Activated B cell treated with CpG ODN at 0.5 μM for 24 hours (primary cell): ENCODE data around the gene IBTK. TPM values are rescaled to one million over a fixed set of nuclear protein-coding genes. Genes with fewer than 3 reads are reported as not detected.

ENCODE experiments used
- ATAC-seq: fragments of 200-7000 bp; cut with Tn5 transposase; one replicate; pipeline ENCODE4 v1.10.0; 2021; ENCODE audit warnings: low read depth, mild to moderate bottlenecking, moderate library complexity
- CTCF ChIA-PET: fragments of 350-600 bp; sonication (Branson Sonifier 250); formaldehyde crosslinking; loops from one replicate; lab custom pipeline; 2021; ENCODE audit warnings: antibody characterized with exemption; lab: Charles Lee
- POLR2A ChIA-PET: fragments of 350-600 bp; sonication (Branson Sonifier 250); formaldehyde crosslinking; loops from one replicate; lab custom pipeline; 2021; ENCODE audit warnings: antibody characterized with exemption; lab: Charles Lee
- DNase-seq: peaks from one replicate; pipeline ENCODE4 v3.0.0; 2022
- H3K27ac Mint-ChIP-seq: one replicate; pipeline ENCODE4 v1.8.0; 2020; ENCODE audit warnings: mixed read lengths
- H3K27me3 Mint-ChIP-seq: one replicate; pipeline ENCODE4 v1.8.0; 2021; ENCODE audit warnings: mixed read lengths
- H3K36me3 Mint-ChIP-seq: one replicate; pipeline ENCODE4 v1.8.0; 2021; ENCODE audit warnings: low read depth, mixed read lengths
- H3K4me1 Mint-ChIP-seq: one replicate; pipeline ENCODE4 v1.8.0; 2021; ENCODE audit warnings: mixed read lengths
- H3K4me3 Mint-ChIP-seq: one replicate; pipeline ENCODE4 v1.8.0; 2020; ENCODE audit warnings: mild to moderate bottlenecking, mixed read lengths
- H3K9me3 Mint-ChIP-seq: one replicate; pipeline ENCODE4 v1.8.0; 2020; ENCODE audit warnings: mixed read lengths
- intact Hi-C: fragments of 100-400 bp; cut with micrococcal nuclease; formaldehyde crosslinking; loops from one replicate; pipeline ENCODE4 v1.15.1; 2024
- total RNA-seq: library from RNA; stranded (reverse); gene quantifications from 2 replicates; pipeline ENCODE4 v1.2.3, GENCODE V29; 2022
- TF ChIP-seq, protein P1 (sequence below): fragments of 200-600 bp; IDR thresholded peaks from one replicate; pipeline ENCODE4 v1.8.0; 2022; ENCODE audit warnings: antibody characterized with exemption, mild to moderate bottlenecking

Gene IBTK
- total RNA-seq, 1 donor from 2014 or later: 30.1 TPM

DNA sequence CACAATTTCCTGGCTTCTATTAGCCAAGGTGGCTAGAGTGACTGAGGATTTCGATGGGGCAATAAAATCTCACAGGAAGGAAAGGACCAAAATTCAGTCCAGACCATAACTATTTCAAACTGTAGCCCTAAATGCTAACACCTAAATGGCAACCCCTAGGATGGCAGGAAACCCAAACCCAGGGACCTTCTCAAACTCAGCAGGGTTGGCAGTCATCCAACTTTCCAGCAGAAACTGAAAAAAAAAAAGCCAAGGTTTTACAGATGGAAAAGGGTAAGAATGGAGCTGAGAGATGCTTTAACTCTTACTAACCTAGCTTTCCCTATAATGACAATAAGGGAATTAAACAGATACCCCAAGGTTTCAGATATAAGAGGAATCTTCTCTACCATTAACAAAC is 10.5 kb downstream of the IBTK start:
- Mint-ChIP-seq H3K9me3 (no peaks in the 10 kb centered on the region), H3K27me3 (no peaks in the 10 kb centered on the region), H3K36me3 (peaks cover 38% of the 10 kb centered on the region), H3K4me1 (peaks cover 9% of the 10 kb centered on the region), H3K4me3 (no peak overlapping the region), H3K27ac (no peak overlapping the region)
- POLR2A ChIA-PET: no interaction called here
- CTCF ChIA-PET: interaction anchor here (1.2 kb wide), 1 partner anchor 820 kb away, joined by 4 read pairs; no protein-coding TSS in a partner anchor
- TF ChIP-seq, protein P1, sequence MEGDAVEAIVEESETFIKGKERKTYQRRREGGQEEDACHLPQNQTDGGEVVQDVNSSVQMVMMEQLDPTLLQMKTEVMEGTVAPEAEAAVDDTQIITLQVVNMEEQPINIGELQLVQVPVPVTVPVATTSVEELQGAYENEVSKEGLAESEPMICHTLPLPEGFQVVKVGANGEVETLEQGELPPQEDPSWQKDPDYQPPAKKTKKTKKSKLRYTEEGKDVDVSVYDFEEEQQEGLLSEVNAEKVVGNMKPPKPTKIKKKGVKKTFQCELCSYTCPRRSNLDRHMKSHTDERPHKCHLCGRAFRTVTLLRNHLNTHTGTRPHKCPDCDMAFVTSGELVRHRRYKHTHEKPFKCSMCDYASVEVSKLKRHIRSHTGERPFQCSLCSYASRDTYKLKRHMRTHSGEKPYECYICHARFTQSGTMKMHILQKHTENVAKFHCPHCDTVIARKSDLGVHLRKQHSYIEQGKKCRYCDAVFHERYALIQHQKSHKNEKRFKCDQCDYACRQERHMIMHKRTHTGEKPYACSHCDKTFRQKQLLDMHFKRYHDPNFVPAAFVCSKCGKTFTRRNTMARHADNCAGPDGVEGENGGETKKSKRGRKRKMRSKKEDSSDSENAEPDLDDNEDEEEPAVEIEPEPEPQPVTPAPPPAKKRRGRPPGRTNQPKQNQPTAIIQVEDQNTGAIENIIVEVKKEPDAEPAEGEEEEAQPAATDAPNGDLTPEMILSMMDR: no peak
- no peak for DNase-seq
- ATAC-seq: no peak
- intact Hi-C loops: no loop called here

GRCh38 chr6:82227770-82228169 is 19.8 kb downstream of the IBTK start:
- no peak for DNase-seq
- ATAC-seq: no peak
- Mint-ChIP-seq H3K4me3 (no peak overlapping the region), H3K27me3 (no peaks in the 10 kb centered on the region), H3K4me1 (peaks cover 9% of the 10 kb centered on the region), H3K9me3 (no peaks in the 10 kb centered on the region), H3K27ac (no peak overlapping the region), H3K36me3 (peaks cover 70% of the 10 kb centered on the region)
- TF ChIP-seq, protein P1: no peak
- POLR2A ChIA-PET: no interaction called here
- CTCF ChIA-PET: no interaction called here
- intact Hi-C loops: no loop called here

DNA sequence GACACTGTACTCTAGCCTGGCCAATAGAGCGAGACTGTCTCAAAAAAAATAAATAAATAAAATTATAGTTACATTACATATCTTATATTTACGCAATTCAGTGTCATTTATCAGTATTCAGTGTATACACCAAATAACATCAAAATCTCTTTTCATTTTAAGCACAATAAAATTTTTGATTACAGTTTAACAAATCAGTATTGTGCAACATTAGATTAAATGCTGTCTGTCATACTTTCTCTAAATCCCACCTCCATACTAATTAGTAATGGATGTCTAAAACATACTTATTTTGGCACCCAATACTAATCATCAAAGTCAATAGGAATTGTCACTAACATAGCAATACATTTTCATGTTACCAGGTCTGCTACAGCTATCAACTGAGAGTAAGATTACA is 27.4 kb downstream of the IBTK start:
- intact Hi-C loops: no loop called here
- peaks cover 8% of the 10 kb centered on the region for H3K4me1 Mint-ChIP-seq
- TF ChIP-seq, protein P1: no peak
- ChIA-PET POLR2A (no interaction called here), CTCF (no interaction called here)
- H3K9me3 Mint-ChIP-seq: no peaks in the 10 kb centered on the region
- no peak for DNase-seq
- H3K4me3 Mint-ChIP-seq: no peak overlapping the region
- H3K27ac Mint-ChIP-seq: no peak overlapping the region
- H3K27me3 Mint-ChIP-seq: no peaks in the 10 kb centered on the region
- ATAC-seq: no peak
- peaks cover 65% of the 10 kb centered on the region for H3K36me3 Mint-ChIP-seq

GRCh38 chr6:82217018-82217586 is 30.4 kb downstream of the IBTK start:
- H3K27ac Mint-ChIP-seq: no peak overlapping the region
- no peaks in the 10 kb centered on the region for H3K27me3 Mint-ChIP-seq

GRCh38 chr6:82216549-82216948 is 31.0 kb downstream of the IBTK start:
- no peak for DNase-seq
- TF ChIP-seq, protein P1: no peak
- CTCF ChIA-PET: no interaction called here

More at GRCh38 chr6:82217018-82217586, 30.4 kb downstream of the IBTK start:
- ATAC-seq: no peak
- peaks cover 8% of the 10 kb centered on the region for H3K4me1 Mint-ChIP-seq
- intact Hi-C loops: no loop called here
- H3K4me3 Mint-ChIP-seq: no peak overlapping the region
- TF ChIP-seq, protein P1: no peak
- H3K36me3 Mint-ChIP-seq: peaks cover 70% of the 10 kb centered on the region
- DNase-seq: no peak
- ChIA-PET POLR2A (no interaction called here), CTCF (no interaction called here)
- H3K9me3 Mint-ChIP-seq: no peaks in the 10 kb centered on the region

More at GRCh38 chr6:82216549-82216948, 31.0 kb downstream of the IBTK start:
- Mint-ChIP-seq H3K27me3 (no peaks in the 10 kb centered on the region), H3K4me3 (no peak overlapping the region), H3K27ac (no peak overlapping the region), H3K4me1 (peaks cover 8% of the 10 kb centered on the region), H3K9me3 (no peaks in the 10 kb centered on the region), H3K36me3 (peaks cover 71% of the 10 kb centered on the region)
- no peak for ATAC-seq
- POLR2A ChIA-PET: no interaction called here
- intact Hi-C loops: no loop called here
